C4-2B (cell line): ENCODE data around the gene NINJ1.
A peak's percentile ranks its signal among the peaks of the same experiment; 100 is the strongest.

Experiments
- ZFX ChIP-seq: fragments of 450-650 bp; IDR thresholded peaks from 2 replicates; pipeline ENCODE4 v1.6.1; 2017
- TF ChIP-seq, protein P1 (sequence below): fragments of 450-650 bp; conservative IDR thresholded peaks from 2 replicates; pipeline ENCODE4 v1.5.1; 2017; ENCODE audit warnings: mild to moderate bottlenecking

DNA sequence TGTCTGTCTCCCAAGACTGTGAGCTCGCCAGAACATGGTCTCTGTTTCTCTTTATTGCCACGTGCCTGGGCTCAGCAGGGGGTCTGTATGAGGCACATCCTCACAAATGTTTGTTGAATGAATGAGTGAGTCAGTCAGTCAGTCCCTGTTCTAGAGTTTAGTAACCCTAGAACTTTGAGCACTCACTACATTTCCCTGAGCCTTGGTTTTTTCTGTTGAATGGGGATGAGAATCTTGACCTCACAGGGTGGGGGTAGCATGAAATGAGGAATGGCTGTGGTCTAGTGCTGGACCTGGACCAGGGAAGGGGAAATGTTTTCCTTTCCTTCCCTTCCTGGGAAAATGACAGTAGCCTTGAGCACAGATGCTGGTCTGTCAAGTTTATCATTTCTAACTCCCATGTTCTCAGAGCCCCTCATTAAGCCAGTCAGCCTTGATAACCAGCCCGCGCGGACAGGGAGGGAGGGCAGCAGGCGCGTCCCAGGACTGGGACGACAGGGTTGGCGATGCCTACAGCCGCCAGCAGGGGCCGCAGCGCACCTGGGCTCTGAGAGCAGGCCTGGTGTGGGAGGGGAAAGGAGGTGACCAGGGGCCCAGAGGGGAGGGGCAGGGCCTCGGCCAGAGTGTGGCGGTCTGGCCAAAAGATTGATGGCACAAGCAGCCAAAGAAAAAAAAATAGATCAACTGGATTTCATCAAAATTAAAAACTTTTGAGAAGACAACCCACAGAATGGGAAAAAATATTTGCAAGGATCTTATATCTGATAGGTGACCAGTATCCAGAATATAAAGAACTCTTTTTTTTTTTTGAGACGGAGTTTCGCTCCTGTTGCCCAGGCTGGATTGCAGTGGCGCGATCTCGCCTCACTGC lies 25.8 kb upstream of the NINJ1 start:
- TF ChIP-seq, protein P1, sequence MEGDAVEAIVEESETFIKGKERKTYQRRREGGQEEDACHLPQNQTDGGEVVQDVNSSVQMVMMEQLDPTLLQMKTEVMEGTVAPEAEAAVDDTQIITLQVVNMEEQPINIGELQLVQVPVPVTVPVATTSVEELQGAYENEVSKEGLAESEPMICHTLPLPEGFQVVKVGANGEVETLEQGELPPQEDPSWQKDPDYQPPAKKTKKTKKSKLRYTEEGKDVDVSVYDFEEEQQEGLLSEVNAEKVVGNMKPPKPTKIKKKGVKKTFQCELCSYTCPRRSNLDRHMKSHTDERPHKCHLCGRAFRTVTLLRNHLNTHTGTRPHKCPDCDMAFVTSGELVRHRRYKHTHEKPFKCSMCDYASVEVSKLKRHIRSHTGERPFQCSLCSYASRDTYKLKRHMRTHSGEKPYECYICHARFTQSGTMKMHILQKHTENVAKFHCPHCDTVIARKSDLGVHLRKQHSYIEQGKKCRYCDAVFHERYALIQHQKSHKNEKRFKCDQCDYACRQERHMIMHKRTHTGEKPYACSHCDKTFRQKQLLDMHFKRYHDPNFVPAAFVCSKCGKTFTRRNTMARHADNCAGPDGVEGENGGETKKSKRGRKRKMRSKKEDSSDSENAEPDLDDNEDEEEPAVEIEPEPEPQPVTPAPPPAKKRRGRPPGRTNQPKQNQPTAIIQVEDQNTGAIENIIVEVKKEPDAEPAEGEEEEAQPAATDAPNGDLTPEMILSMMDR: peak; percentile 100
- no peak for TF ChIP-seq ZFX
